ENCODE data around the gene THRB. TPM values are rescaled to one million over a fixed set of nuclear protein-coding genes. Genes with fewer than 3 reads are reported as not detected.

THRB gene
- polyA plus RNA-seq, 1 of the 3 experiments (the other 2 are of a cell fraction) = 0.02 TPM

DNA sequence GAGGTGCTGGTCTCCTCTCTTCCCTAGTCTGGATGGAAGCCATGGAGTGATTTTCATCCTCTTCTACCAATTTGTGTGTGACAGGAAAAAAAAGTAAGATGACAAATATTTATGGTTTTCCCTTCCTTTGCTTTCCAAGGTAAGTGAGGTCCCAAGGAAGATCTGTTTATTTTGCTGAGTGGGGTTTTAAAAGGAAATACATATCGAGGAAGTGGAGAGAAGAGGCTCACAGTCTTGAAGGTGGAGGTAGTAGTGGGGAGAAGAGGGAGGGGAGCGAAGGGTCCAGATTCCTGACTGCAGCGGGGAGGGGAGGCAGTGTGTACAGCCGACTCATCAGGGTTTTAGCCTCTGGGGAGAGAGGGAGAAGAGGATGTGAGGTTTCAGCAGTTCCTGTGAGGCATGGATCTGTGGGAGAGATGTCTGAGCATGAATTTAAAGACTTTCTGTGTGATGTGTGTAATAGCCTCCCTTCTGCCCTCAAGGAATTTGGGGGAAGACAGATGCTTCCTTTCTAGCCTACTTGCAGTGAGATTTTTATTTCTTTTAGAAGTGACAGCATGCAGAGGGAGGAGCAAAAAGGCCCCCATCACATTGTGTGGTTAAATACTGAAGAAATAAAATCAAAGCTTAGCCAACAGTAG lies 272.4 kb downstream of the THRB start:
- TF ChIP-seq NRF1 (IDR thresholded peaks at IDR 0.05; ENCODE audit: low read depth, low read length) = no peak
- TF ChIP-seq TEAD4 (IDR thresholded peaks at IDR 0.05; ENCODE audit: borderline replicate concordance, insufficient read depth) = no peak
- TF ChIP-seq SMC3 (IDR thresholded peaks at IDR 0.05; ENCODE audit: low read depth, low read length) = no peak
- no peak for TF ChIP-seq MEF2A (IDR thresholded peaks at IDR 0.05; ENCODE audit: borderline replicate concordance, low read depth)
- 79% methylated on average over 4 of the region's 4 CpGs for WGBS (ENCODE audit: low lambda C conversion rate)
- Histone ChIP-seq H3K79me2 (ENCODE audit: insufficient read depth) (no peaks in the 10 kb centered on the region), H3K27ac (ENCODE audit: low read depth in 2 of 2, low read length in 1 of 2) (no peak overlapping the region), H3K9ac (no peak overlapping the region), H3K27me3 (ENCODE audit: insufficient read depth) (no peaks in the 10 kb centered on the region), H3K4me3 (ENCODE audit: low read depth in 2 of 2, low read length in 1 of 2) (no peak overlapping the region), H3F3A (replicated peaks; ENCODE audit: insufficient read depth) (peaks cover 17% of the 10 kb centered on the region), H3K9me3 (no peaks in the 10 kb centered on the region), H2AFZ (ENCODE audit: low read depth) (no peak overlapping the region), H3K4me2 (no peak overlapping the region), H4K20me1 (ENCODE audit: insufficient read depth) (no peaks in the 10 kb centered on the region), H3K4me1 (ENCODE audit: control insufficient read depth in 1 of 2, insufficient read depth in 2 of 2, low read depth in 1 of 2, low read length in 1 of 2) (peaks cover 0 to 9% of the 10 kb centered on the region in 2 experiments; a peak in 2 of 4 replicates), H3K9me2 (no peaks in the 10 kb centered on the region), H3K36me3 (replicated peaks in 1 of 2; ENCODE audit: control insufficient read depth in 1 of 2, insufficient read depth in 2 of 2, low read length in 1 of 2) (no peaks in the 10 kb centered on the region)
- ChIA-PET CTCF (no interaction called here), POLR2A (no interaction called here)
- no peak for DNase-seq

DNA sequence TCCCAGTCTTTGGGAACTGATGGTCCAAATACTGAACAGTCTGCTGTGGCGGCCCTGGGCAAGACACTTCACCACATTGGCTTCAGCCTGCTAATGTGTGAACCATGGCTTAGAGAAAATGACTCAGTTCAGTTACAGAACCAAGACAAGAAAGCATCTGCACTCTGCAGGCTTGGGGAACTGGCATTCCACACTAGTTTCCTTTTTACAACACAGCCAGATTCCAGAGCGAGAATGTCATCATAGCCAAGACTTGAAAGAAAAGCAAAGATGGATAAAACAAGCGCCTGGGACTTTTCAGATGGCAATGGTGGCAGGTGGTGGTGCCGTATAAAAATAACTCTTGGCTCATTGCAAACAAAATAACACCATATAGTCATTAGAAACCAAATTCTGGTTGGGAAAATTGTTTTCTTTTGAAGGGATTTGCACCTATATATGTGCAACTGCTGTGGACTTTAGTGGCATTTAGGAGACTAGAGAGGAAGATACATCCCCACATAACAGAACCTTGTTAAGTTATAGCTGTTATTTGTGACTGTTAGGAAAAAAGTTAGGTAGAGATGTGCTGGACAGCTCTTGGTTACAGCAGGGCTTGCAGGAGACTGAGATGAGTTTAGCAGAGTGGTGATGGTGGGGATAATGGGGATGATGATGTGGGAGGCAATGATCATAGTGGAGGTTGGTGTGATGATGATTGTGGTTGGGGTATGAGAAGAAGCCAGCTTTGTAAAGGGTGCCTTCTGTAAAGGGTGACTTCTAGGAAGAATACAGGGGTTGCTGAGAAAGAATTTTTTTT lies 273.6 kb downstream of the THRB start:
- Histone ChIP-seq H3K9me3 (no peaks in the 10 kb centered on the region), H3K9me2 (no peaks in the 10 kb centered on the region), H3F3A (replicated peaks; ENCODE audit: insufficient read depth) (peaks cover 17% of the 10 kb centered on the region), H4K20me1 (ENCODE audit: insufficient read depth) (no peaks in the 10 kb centered on the region), H2AFZ (ENCODE audit: low read depth) (no peak overlapping the region), H3K27ac (ENCODE audit: low read depth in 2 of 2, low read length in 1 of 2) (peak overlapping the region; percentile 35 to 82; a peak in 3 of 4 replicates), H3K4me3 (ENCODE audit: low read depth in 2 of 2, low read length in 1 of 2) (peak overlapping the region in 1 of 2 experiments; percentile 22; a peak in 1 of 4 replicates), H3K36me3 (replicated peaks in 1 of 2; ENCODE audit: control insufficient read depth in 1 of 2, insufficient read depth in 2 of 2, low read length in 1 of 2) (no peaks in the 10 kb centered on the region), H3K27me3 (ENCODE audit: insufficient read depth) (no peaks in the 10 kb centered on the region), H3K9ac (peak overlapping the region; percentile 46; the same call in 1 of the 2 replicates), H3K4me2 (peak overlapping the region; percentile 50; the same call in 1 of the 2 replicates), H3K4me1 (ENCODE audit: control insufficient read depth in 1 of 2, insufficient read depth in 2 of 2, low read depth in 1 of 2, low read length in 1 of 2) (peaks cover 0 to 9% of the 10 kb centered on the region in 2 experiments; a peak in 2 of 4 replicates), H3K79me2 (ENCODE audit: insufficient read depth) (no peaks in the 10 kb centered on the region)
- ChIA-PET POLR2A (no interaction called here), CTCF (interaction anchor here (0.6 to 1.0 kb wide), 2 partner anchors 13 to 210 kb away, joined by 3 to 5 read pairs; no protein-coding TSS in a partner anchor)
- DNase-seq = no peak
- 11% methylated on average over 4 of the region's 4 CpGs for WGBS (ENCODE audit: low lambda C conversion rate)
- TF ChIP-seq FOXM1 (IDR thresholded peaks at IDR 0.05; ENCODE audit: low read depth) (peak; percentile 81), RXRA (IDR thresholded peaks at IDR 0.05; ENCODE audit: borderline replicate concordance, low read depth) (peak; percentile 19; the same call in 1 of the 2 replicates), POLR2AphosphoS5 (IDR thresholded peaks at IDR 0.05; ENCODE audit: low read depth, low read length) (peak; percentile 55; the same call in 1 of the 2 replicates), ELF1 (IDR thresholded peaks at IDR 0.05) (no peak), MEF2A (IDR thresholded peaks at IDR 0.05; ENCODE audit: borderline replicate concordance, low read depth) (peak; percentile 85; the same call in 1 of the 2 replicates), PBX3 (IDR thresholded peaks at IDR 0.05) (peak; percentile 82), EZH2phosphoT487 (IDR thresholded peaks at IDR 0.05; ENCODE audit: borderline replicate concordance, low read depth) (no peak), JUND (IDR thresholded peaks at IDR 0.05) (peak; percentile 89), TCF12 (IDR thresholded peaks at IDR 0.05) (peak; percentile 97), CTCF (IDR thresholded peaks at IDR 0.05) (no peak), NFIC (IDR thresholded peaks at IDR 0.05; ENCODE audit: borderline replicate concordance) (peak; percentile 73), EP300 (IDR thresholded peaks at IDR 0.05; ENCODE audit: borderline replicate concordance in 1 of 2, low read depth in 1 of 2, low read length in 1 of 2) (peak in 1 of 2 experiments; percentile 89; a peak in 2 of 4 replicates)
- TF ChIP-seq, protein P1, sequence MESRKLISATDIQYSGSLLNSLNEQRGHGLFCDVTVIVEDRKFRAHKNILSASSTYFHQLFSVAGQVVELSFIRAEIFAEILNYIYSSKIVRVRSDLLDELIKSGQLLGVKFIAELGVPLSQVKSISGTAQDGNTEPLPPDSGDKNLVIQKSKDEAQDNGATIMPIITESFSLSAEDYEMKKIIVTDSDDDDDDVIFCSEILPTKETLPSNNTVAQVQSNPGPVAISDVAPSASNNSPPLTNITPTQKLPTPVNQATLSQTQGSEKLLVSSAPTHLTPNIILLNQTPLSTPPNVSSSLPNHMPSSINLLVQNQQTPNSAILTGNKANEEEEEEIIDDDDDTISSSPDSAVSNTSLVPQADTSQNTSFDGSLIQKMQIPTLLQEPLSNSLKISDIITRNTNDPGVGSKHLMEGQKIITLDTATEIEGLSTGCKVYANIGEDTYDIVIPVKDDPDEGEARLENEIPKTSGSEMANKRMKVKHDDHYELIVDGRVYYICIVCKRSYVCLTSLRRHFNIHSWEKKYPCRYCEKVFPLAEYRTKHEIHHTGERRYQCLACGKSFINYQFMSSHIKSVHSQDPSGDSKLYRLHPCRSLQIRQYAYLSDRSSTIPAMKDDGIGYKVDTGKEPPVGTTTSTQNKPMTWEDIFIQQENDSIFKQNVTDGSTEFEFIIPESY (IDR thresholded peaks at IDR 0.05; ENCODE audit: borderline replicate concordance, low read depth) = 0 out of 2 replicates have a peak, but pooled peaks have one; percentile 28
- TF ChIP-seq, protein P2, sequence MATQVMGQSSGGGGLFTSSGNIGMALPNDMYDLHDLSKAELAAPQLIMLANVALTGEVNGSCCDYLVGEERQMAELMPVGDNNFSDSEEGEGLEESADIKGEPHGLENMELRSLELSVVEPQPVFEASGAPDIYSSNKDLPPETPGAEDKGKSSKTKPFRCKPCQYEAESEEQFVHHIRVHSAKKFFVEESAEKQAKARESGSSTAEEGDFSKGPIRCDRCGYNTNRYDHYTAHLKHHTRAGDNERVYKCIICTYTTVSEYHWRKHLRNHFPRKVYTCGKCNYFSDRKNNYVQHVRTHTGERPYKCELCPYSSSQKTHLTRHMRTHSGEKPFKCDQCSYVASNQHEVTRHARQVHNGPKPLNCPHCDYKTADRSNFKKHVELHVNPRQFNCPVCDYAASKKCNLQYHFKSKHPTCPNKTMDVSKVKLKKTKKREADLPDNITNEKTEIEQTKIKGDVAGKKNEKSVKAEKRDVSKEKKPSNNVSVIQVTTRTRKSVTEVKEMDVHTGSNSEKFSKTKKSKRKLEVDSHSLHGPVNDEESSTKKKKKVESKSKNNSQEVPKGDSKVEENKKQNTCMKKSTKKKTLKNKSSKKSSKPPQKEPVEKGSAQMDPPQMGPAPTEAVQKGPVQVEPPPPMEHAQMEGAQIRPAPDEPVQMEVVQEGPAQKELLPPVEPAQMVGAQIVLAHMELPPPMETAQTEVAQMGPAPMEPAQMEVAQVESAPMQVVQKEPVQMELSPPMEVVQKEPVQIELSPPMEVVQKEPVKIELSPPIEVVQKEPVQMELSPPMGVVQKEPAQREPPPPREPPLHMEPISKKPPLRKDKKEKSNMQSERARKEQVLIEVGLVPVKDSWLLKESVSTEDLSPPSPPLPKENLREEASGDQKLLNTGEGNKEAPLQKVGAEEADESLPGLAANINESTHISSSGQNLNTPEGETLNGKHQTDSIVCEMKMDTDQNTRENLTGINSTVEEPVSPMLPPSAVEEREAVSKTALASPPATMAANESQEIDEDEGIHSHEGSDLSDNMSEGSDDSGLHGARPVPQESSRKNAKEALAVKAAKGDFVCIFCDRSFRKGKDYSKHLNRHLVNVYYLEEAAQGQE (IDR thresholded peaks at IDR 0.05; ENCODE audit: low read depth, low read length) = peak; percentile 92
